ENCODE results near the gene NFIA. TPM values are rescaled to one million over a fixed set of nuclear protein-coding genes. Genes with fewer than 3 reads are reported as not detected.

Gene NFIA
- total RNA-seq, 2 donors from 2014 or later = 61.4 to 86.3 TPM

DNA sequence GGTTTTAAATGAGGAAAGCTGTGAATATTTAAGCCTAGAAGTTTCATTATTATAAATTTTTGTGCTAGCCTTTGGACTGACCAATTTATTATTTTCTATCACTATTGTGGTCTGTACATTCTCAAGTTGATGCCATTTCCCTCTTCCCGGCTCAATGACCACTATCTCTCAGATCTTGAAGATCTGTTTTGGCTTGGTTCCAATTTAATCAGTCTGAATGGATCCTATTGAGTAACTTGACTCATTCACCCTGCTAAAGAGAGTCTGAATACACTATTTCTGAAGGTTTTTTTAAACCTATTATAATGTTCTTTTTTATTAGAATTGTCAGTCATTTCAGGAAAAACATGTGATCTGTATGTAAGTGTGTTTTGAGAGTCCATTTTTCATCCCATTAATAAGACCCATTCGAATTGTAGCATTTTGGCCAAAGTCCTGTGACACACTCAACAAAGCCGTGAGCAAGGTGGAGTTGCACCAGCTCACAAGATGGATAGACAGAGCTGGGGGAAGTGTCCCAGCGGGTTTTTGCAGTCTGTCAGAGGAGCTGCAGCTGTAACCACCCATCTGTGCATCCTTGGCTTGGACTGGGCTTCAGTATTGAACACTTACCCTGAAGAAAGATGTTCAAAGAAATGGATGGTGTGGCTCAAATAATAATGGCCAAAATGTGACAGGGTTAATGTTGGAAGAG, 145.6 kb downstream of the NFIA start:
- 77% methylated on average over 4 of the region's 4 CpGs for WGBS
- Histone ChIP-seq H3K4me3 (no peak overlapping the region), H3K36me3 (no peaks in the 10 kb centered on the region), H3K27ac (no peak overlapping the region), H3K4me1 (replicated peaks) (no peaks in the 10 kb centered on the region), H3K27me3 (replicated peaks; ENCODE audit: insufficient read depth) (no peaks in the 10 kb centered on the region), H3K9me3 (no peaks in the 10 kb centered on the region)
- no peak for TF ChIP-seq POLR2A (IDR thresholded peaks at IDR 0.05)
- no peak for TF ChIP-seq POLR2AphosphoS5 (IDR thresholded peaks at IDR 0.05)
- TF ChIP-seq CTCF (IDR thresholded peaks at IDR 0.05) = no peak
- intact Hi-C loops (cut with DNase I) = no loop called here
- DNase-seq (ENCODE audit: low spot score) = no peak

DNA sequence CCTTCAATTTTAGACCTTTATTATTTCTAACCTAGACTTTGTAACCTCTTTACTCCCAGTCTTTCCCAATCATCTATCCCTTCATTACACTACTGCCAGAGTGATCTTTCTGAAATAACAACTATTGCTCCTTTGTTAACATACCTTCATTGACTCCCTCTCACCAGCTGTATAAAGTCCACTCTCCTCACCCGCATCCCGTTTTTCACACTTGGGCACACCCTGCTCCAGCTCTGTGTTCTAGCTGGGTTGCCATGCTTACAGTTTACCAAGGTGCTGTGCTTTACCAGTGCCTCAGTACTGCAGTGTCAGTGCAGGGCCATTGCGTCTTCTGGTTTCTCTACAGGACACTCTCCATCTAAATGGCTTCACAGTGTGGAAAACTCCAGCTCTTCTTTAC, 148.2 kb downstream of the NFIA start:
- DNase-seq (ENCODE audit: low spot score) = no peak
- H3K36me3 ChIP-seq = no peaks in the 10 kb centered on the region
- TF ChIP-seq POLR2A (IDR thresholded peaks at IDR 0.05) (no peak), POLR2AphosphoS5 (IDR thresholded peaks at IDR 0.05) (no peak), CTCF (IDR thresholded peaks at IDR 0.05) (no peak)
- WGBS = 93% methylated on average over 3 of the region's 3 CpGs
- H3K27ac ChIP-seq = no peak overlapping the region
- intact Hi-C loops (cut with DNase I) = no loop called here
- H3K27me3 ChIP-seq (replicated peaks; ENCODE audit: insufficient read depth) = no peaks in the 10 kb centered on the region
- no peak overlapping the region for H3K4me3 ChIP-seq
- no peaks in the 10 kb centered on the region for H3K4me1 ChIP-seq (replicated peaks)
- H3K9me3 ChIP-seq = no peaks in the 10 kb centered on the region

- TF ChIP-seq CTCF (IDR thresholded peaks at IDR 0.05) (no peak), POLR2A (IDR thresholded peaks at IDR 0.05) (no peak), POLR2AphosphoS5 (IDR thresholded peaks at IDR 0.05) (no peak)
These were observed 149.4 kb downstream of the NFIA start for GRCh38 chr1:61231795-61232194.

GRCh38 chr1:61233121-61233660, 150.8 kb downstream of the NFIA start:
- Histone ChIP-seq H3K36me3 (no peaks in the 10 kb centered on the region), H3K4me3 (no peak overlapping the region), H3K27me3 (replicated peaks; ENCODE audit: insufficient read depth) (no peaks in the 10 kb centered on the region), H3K4me1 (replicated peaks) (no peaks in the 10 kb centered on the region), H3K27ac (no peak overlapping the region), H3K9me3 (no peaks in the 10 kb centered on the region)
- intact Hi-C loops (cut with DNase I) = no loop called here
- WGBS = 91% methylated on average over 6 of the region's 6 CpGs
- no peak for DNase-seq (ENCODE audit: low spot score)
- TF ChIP-seq POLR2A (IDR thresholded peaks at IDR 0.05) (no peak), CTCF (IDR thresholded peaks at IDR 0.05) (no peak), POLR2AphosphoS5 (IDR thresholded peaks at IDR 0.05) (no peak)

More at GRCh38 chr1:61231795-61232194, 149.4 kb downstream of the NFIA start:
- Histone ChIP-seq H3K4me1 (replicated peaks) (no peaks in the 10 kb centered on the region), H3K9me3 (no peaks in the 10 kb centered on the region), H3K27ac (no peak overlapping the region), H3K36me3 (no peaks in the 10 kb centered on the region), H3K27me3 (replicated peaks; ENCODE audit: insufficient read depth) (no peaks in the 10 kb centered on the region), H3K4me3 (no peak overlapping the region)
- intact Hi-C loops (cut with DNase I) = no loop called here
- no peak for DNase-seq (ENCODE audit: low spot score)
- WGBS = 86% methylated on average over 2 of the region's 2 CpGs

- no peaks in the 10 kb centered on the region for H3K9me3 ChIP-seq
- H3K4me3 ChIP-seq = no peak overlapping the region
- H3K27ac ChIP-seq = no peak overlapping the region
- TF ChIP-seq POLR2AphosphoS5 (IDR thresholded peaks at IDR 0.05) (no peak), CTCF (IDR thresholded peaks at IDR 0.05) (no peak), POLR2A (IDR thresholded peaks at IDR 0.05) (no peak)
- intact Hi-C loops (cut with DNase I) = no loop called here
- WGBS = 84% methylated on average over 3 of the region's 3 CpGs
- no peaks in the 10 kb centered on the region for H3K27me3 ChIP-seq (replicated peaks; ENCODE audit: insufficient read depth)
- no peaks in the 10 kb centered on the region for H3K36me3 ChIP-seq
- no peaks in the 10 kb centered on the region for H3K4me1 ChIP-seq (replicated peaks)
- DNase-seq (ENCODE audit: low spot score) = no peak
These were observed 152.2 kb downstream of the NFIA start for GRCh38 chr1:61234587-61234919.

All from prostate gland (tissue), 2 donors.